ENCODE data around the gene SPTBN2. TPM values are rescaled to one million over a fixed set of nuclear protein-coding genes. Genes with fewer than 3 reads are reported as not detected.

SPTBN2 gene
- total and polyA plus RNA-seq, 2 of the 4 experiments (the other 2 are of a cell fraction): 0.18 to 0.41 TPM

DNA sequence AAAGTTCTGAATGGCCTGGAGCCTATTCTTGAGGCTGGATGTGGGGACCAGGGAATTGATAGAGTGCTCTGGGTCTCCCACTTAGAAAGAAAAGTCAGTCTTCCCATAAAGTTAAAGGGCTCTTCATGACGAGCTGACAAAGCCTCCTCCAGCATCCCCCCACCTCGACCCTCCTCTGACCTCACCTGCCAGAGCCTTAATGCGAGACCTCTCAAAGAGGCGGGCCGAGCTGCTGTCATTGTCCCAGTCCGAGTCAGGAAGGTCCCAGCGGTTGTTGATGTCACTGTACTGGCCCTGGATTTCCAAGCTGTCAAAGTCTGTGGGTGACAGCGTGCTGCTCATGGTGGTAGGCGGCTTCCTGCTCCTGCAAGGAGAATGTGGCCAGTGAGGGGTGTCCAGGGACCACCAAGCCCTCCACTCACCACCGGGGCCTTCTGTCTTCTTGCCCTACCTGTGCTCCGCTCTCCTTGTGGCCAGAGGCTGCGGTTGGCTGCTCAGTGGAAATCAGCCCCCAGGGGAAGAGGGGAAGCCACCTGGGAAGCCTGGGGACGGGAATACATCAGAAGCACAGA is 8.0 kb downstream of the SPTBN2 start:
- H3K36me3 ChIP-seq (ENCODE audit: control insufficient read depth, insufficient read depth, low read length): no peaks in the 10 kb centered on the region
- 73% methylated on average over 2 of the region's 13 CpGs; no CpG with 5 or more reads in 1 of the 2 experiments for WGBS, 2 experiments (ENCODE audit: extremely low coverage in 2 of 2, insufficient read length in 1 of 2)
- no peak overlapping the region for H3K4me3 ChIP-seq (ENCODE audit: insufficient read depth, low read depth, low read length)
- no TSS peak for BruUV-seq (replicated peaks)
- peaks cover 27% of the 10 kb centered on the region for H3K27me3 ChIP-seq (ENCODE audit: control insufficient read depth, insufficient read depth, low read length)
- TF ChIP-seq CHD1 (IDR thresholded peaks at IDR 0.05; ENCODE audit: low read depth, low read length) (no peak), RCOR1 (IDR thresholded peaks at IDR 0.05; ENCODE audit: insufficient replicate concordance, low read length) (no peak), BHLHE40 (IDR thresholded peaks at IDR 0.05; ENCODE audit: low read depth, low read length) (no peak), NFE2L2 (IDR thresholded peaks at IDR 0.05; ENCODE audit: low read depth, low read length) (no peak), RFX5 (IDR thresholded peaks at IDR 0.05; ENCODE audit: low read depth, low read length) (no peak), MAZ (IDR thresholded peaks at IDR 0.05; ENCODE audit: borderline replicate concordance, low read depth, low read length) (no peak), POLR2A (IDR thresholded peaks at IDR 0.05; ENCODE audit: low read depth, low read length) (no peak), MXI1 (IDR thresholded peaks at IDR 0.05; ENCODE audit: borderline replicate concordance, low read depth, low read length) (no peak)
- no peak overlapping the region for H4K5ac ChIP-seq (ENCODE audit: low read depth, low read length)
- no peak overlapping the region for H2BK15ac ChIP-seq (ENCODE audit: low read depth, low read length)
- H3K4me1 ChIP-seq (ENCODE audit: control insufficient read depth, insufficient read depth, low read length): peaks cover 2% of the 10 kb centered on the region; the same call in 1 of the 2 replicates
- no peaks in the 10 kb centered on the region for H4K20me1 ChIP-seq (ENCODE audit: insufficient read depth, low read length)
- H3K18ac ChIP-seq (ENCODE audit: low read depth, low read length): no peak overlapping the region
- H2AK5ac ChIP-seq (ENCODE audit: low read depth, low read length): no peak overlapping the region
- no peak overlapping the region for H3K4ac ChIP-seq (ENCODE audit: low read depth, low read length)
- no peaks in the 10 kb centered on the region for H3K79me1 ChIP-seq (ENCODE audit: low read depth in 1 of 2, low read length in 2 of 2)
- DNase-seq: no peak
- no peak overlapping the region for H3K14ac ChIP-seq (replicated peaks; ENCODE audit: low read depth, low read length)
- intact Hi-C loops (cut with micrococcal nuclease): no loop called here
- no peak overlapping the region for H2AFZ ChIP-seq (replicated peaks; ENCODE audit: low read length, poor library complexity)
- no peak overlapping the region for H2BK5ac ChIP-seq (ENCODE audit: low read depth, low read length, poor library complexity, severe bottlenecking)
- dilution Hi-C loops (cut with HindIII; ENCODE audit: low sequenced_read_pairs, unreplicated experiment): no loop called here
- no peak overlapping the region for H3K56ac ChIP-seq (ENCODE audit: extremely low read depth, insufficient read depth, low read length)
- in situ Hi-C loops (cut with MboI; ENCODE audit: low sequenced_read_pairs): no loop called here
- no peak overlapping the region for H3K9ac ChIP-seq (ENCODE audit: low read depth, low read length)
- no peaks in the 10 kb centered on the region for H3K9me3 ChIP-seq (ENCODE audit: control insufficient read depth, insufficient read depth, low read length)
- ATAC-seq (ENCODE audit: low read depth): no peak
- no peak overlapping the region for H4K91ac ChIP-seq (ENCODE audit: insufficient read depth, low read depth, low read length)
- ChIA-PET POLR2A (ENCODE audit: unreplicated experiment) (interaction anchor here (0.6 kb wide), 1 partner anchor 33 kb away, joined by 5 read pairs; no protein-coding TSS in a partner anchor), CTCF (interaction anchor here (0.7 kb wide), 1 partner anchor 10 kb away, joined by 3 read pairs; no protein-coding TSS in a partner anchor)
- no peak overlapping the region for H2BK20ac ChIP-seq (ENCODE audit: low read depth, low read length)
- H3K4me2 ChIP-seq (ENCODE audit: low read depth, low read length): no peak overlapping the region
- H4K8ac ChIP-seq (ENCODE audit: low read depth in 2 of 2, low read length in 2 of 2): no peak overlapping the region
- no peak overlapping the region for H3K23ac ChIP-seq (ENCODE audit: low read depth, low read length)
- H3K27ac ChIP-seq (ENCODE audit: insufficient read depth, low read length): no peak overlapping the region
- no peak overlapping the region for H2BK120ac ChIP-seq (ENCODE audit: low read depth, low read length)
- H3K9me1 ChIP-seq (ENCODE audit: insufficient read depth, low read length): no peaks in the 10 kb centered on the region; the same call in 1 of the 2 replicates
- no peak overlapping the region for H2AK9ac ChIP-seq (replicated peaks; ENCODE audit: low read depth, low read length, poor library complexity)
